ENCODE results near the gene DUOX2.
"Not testable (repeated sequence)": the region's sequence is repeated elsewhere in the genome, so short reads cannot be mapped to it uniquely, and the experiment has no call there.

Gene DUOX2

DNA sequence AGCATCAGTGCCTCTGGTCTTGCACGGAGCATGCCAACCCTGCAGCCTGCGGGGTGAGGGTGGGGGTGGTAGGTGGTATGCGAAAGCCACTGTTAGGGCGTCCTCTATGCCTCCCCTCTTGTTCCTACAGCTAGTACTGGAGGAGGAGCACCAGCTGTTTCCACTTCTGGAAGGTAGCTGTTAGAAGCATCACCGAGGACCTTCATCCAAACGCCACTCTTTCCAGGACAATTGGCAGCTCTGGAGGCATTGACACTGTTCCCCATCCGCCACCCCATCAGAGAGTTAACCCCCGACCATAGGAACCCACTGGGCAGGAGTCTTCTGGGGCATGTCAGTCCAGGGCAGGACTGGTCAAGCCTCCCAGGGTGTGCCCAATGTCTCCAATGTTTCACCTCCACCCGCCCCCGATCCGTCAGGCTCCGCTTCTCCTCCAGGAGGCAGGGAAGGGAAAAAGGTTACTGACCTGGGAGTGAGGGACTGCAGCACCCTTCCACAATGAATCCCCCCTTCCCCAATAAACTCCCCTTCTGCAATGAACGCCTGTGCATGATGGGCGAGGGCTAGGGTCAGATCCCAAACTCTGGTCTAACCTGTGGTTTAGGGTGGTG is 487 bp downstream of the DUOX2 start:
- H3K36me3 Mint-ChIP-seq (ENCODE audit: insufficient read depth) = no peaks in the 10 kb centered on the region
- no peaks in the 10 kb centered on the region for H3K9me3 Mint-ChIP-seq
- H3K27me3 Mint-ChIP-seq = peaks cover 92% of the 10 kb centered on the region
- DNase-seq (ENCODE audit: low spot score in 2 of 2) (no peak), ATAC-seq (replicated peaks; ENCODE audit: extremely low read depth, poor library complexity, severe bottlenecking) (no peak)
- H3K4me1 Mint-ChIP-seq = peaks cover 30% of the 10 kb centered on the region
- peak overlapping the region; percentile 24 for H3K4me3 Mint-ChIP-seq
- no peak overlapping the region for H3K27ac Mint-ChIP-seq (ENCODE audit: low read depth)

DNA sequence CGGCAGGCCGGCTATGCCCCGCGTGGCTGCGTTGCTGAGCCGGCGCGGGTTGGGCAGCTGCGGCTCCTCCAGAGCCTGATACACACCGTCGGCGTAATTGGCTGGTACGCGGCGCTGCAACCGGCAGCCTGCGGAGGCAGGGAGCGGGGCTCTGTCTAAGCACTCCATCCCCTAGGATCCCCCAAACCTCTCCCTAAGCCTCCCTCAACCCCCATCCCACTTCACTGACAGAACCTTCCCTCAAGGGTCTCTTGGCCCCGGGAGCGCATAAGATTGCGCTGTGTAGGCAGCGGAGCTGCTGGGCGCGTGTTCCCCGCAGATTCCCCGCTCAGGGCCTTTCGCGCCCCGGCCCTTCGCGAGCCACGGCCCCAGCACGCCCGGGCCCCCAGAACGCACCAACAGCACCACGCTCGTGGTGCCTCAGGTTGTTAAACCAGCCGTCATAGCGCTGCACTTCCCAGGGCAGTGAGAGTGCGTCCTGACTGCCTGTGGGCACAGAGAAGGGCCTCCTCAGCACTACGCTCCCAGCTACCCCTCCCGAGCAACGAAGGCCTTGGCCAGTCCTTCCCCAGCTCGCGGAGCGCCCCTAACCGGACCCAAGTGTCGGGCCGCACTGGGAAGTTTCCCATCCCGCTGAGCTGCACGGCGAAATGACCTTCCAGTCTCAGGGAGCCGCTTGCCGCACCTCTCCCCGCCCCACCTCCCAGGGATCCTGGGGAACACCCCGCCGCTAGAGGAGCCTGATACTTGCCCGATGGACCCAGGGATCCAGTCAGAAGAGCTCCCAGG is 1.2 kb downstream of the DUOX2 start:
- no peak overlapping the region for H3K27ac Mint-ChIP-seq (ENCODE audit: low read depth)
- ATAC-seq (replicated peaks; ENCODE audit: extremely low read depth, poor library complexity, severe bottlenecking) = no peak
- H3K4me1 Mint-ChIP-seq = peaks cover 26% of the 10 kb centered on the region

DNA sequence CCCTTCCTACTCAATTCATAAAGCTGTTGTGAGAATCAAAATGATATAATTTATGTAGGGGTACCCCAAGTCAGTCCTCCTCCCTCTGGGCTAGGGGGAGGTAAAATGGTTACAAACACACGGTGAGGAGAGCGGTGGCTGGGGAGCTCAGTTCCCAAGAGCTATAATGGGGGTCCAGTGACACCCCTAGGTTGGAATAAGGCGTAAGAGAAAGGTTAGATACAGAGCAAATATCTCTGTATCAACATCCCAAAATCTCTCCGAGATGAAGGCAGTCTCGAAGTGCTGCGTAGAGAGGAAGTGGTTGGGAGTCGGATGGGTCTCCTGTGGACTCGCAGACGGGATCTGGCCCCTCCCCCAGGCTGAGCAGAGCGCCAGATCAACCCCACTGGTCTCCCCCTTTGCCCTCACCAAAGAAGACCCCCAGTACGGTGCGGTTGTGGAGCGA is 1.8 kb downstream of the DUOX2 start:
- H3K4me3 Mint-ChIP-seq = peak overlapping the region; percentile 36
- peaks cover 90% of the 10 kb centered on the region for H3K27me3 Mint-ChIP-seq
- H3K27ac Mint-ChIP-seq (ENCODE audit: low read depth) = no peak overlapping the region
- no peaks in the 10 kb centered on the region for H3K9me3 Mint-ChIP-seq
- ATAC-seq (replicated peaks; ENCODE audit: extremely low read depth, poor library complexity, severe bottlenecking) (no peak), DNase-seq (ENCODE audit: low spot score in 2 of 2) (no peak)
- peaks cover 20% of the 10 kb centered on the region for H3K4me1 Mint-ChIP-seq
- H3K36me3 Mint-ChIP-seq (ENCODE audit: insufficient read depth) = no peaks in the 10 kb centered on the region

More for the DNA sequence above, 1.2 kb downstream of the DUOX2 start:
- Mint-ChIP-seq H3K36me3 (ENCODE audit: insufficient read depth) (no peaks in the 10 kb centered on the region), H3K9me3 (no peaks in the 10 kb centered on the region), H3K4me3 (peak overlapping the region; percentile 36), H3K27me3 (peaks cover 91% of the 10 kb centered on the region)
- no peak for DNase-seq (ENCODE audit: low spot score in 2 of 2)

DNA sequence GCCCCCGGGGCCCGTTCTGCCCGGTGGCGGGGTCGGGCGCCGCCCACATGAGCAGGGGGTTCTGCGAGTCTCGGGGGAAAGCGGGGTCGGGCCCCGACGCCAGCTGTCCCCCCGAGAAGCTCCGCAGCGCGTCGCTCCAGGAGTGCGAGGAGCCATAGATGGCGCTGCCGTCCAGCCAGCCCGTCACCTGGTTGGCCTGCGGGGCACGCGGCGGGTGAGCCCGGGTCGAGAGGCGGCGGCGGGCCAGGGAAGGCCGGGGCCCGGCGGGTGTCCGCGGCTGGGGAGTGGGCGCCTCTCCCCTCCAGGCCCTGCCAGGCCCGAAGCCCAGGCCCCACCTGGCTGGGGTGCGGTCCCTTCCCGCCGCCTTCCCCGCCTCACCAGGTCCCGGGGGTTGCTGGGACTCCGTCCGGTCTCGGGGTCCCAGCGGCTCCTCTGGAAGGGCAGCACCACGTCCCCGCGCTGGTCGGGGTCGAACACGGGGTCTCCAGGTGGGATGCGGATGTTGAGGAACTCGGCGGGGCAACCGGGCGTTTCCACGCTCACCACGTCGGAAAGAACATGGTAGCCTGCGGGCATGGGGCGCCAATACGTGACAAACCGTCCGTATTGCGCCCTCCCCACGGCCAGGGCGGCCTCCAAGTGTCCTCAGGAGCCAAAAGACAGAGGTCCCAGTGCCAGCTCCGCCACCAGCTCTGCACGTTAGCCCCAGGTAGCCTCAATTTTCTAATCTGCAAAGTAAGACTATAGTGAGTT is 2.4 kb downstream of the DUOX2 start:
- DNase-seq (ENCODE audit: low spot score in 2 of 2) (no peak), ATAC-seq (replicated peaks; ENCODE audit: extremely low read depth, poor library complexity, severe bottlenecking) (no peak)
- no peak overlapping the region for H3K27ac Mint-ChIP-seq (ENCODE audit: low read depth)
- H3K9me3 Mint-ChIP-seq = no peaks in the 10 kb centered on the region
- H3K27me3 Mint-ChIP-seq = peaks cover 90% of the 10 kb centered on the region
- peak overlapping the region; percentile 36 for H3K4me3 Mint-ChIP-seq
- H3K36me3 Mint-ChIP-seq (ENCODE audit: insufficient read depth) = no peaks in the 10 kb centered on the region
- H3K4me1 Mint-ChIP-seq = peaks cover 18% of the 10 kb centered on the region

- Mint-ChIP-seq H3K27ac (ENCODE audit: low read depth) (no peak overlapping the region), H3K4me3 (no peak overlapping the region), H3K36me3 (ENCODE audit: insufficient read depth) (no peaks in the 10 kb centered on the region), H3K27me3 (peaks cover 85% of the 10 kb centered on the region), H3K9me3 (no peaks in the 10 kb centered on the region), H3K4me1 (peaks cover 14% of the 10 kb centered on the region)
- DNase-seq (ENCODE audit: low spot score in 2 of 2) = no peak
- no peak for ATAC-seq (replicated peaks; ENCODE audit: extremely low read depth, poor library complexity, severe bottlenecking)
Observed at GRCh38 chr15:45110256-45110820, 3.6 kb downstream of the DUOX2 start.

DNA sequence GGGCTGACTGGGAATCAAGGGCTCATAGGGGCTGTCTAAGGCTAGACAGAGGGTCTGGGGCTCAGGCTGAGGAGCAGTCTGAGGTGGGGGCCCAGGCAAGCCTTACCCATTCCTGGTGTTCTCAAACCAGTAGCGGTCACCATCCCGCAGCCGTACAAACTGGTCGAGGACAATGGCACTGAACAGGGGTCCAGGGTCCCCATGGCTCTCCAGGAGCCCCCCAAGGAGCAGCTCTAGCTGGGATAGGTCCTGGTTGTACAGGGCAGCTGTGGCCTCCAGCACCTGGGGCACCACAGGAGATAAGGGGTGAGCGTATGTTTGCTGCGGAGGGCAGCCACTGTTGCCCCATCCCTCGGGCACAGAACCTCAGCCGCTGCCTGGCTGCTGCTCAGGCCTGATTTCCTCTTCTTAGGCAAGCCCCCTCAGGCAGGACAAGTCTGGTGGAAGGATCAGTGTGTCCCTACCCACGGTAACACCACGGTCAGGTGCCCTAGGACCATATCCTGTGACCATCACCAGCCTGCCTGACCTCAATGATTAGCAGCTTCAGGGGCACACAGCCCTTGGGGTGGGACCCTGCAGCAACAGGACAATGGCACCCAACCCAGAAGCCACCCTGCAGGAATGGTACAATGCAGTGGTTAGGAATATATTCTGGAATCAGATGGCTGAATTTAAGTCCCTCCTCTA is 5.9 kb downstream of the DUOX2 start:
- Mint-ChIP-seq H3K36me3 (ENCODE audit: insufficient read depth) (no peaks in the 10 kb centered on the region), H3K27ac (ENCODE audit: low read depth) (no peak overlapping the region), H3K9me3 (no peaks in the 10 kb centered on the region), H3K4me3 (no peak overlapping the region), H3K4me1 (peaks cover 8% of the 10 kb centered on the region), H3K27me3 (peaks cover 77% of the 10 kb centered on the region)
- ATAC-seq (replicated peaks; ENCODE audit: extremely low read depth, poor library complexity, severe bottlenecking) (no peak), DNase-seq (ENCODE audit: low spot score in 2 of 2) (no peak)

- no peak for ATAC-seq (replicated peaks; ENCODE audit: extremely low read depth, poor library complexity, severe bottlenecking)
- Mint-ChIP-seq H3K4me3 (no peak overlapping the region), H3K27me3 (peaks cover 75% of the 10 kb centered on the region), H3K36me3 (ENCODE audit: insufficient read depth) (no peaks in the 10 kb centered on the region), H3K27ac (ENCODE audit: low read depth) (no peak overlapping the region), H3K9me3 (no peaks in the 10 kb centered on the region), H3K4me1 (no peaks in the 10 kb centered on the region)
- DNase-seq (ENCODE audit: low spot score in 2 of 2) = no peak
Observed at GRCh38 chr15:45106002-45106790, 7.8 kb downstream of the DUOX2 start.

GRCh38 chr15:45105586-45105985 is 8.4 kb downstream of the DUOX2 start:
- Mint-ChIP-seq H3K27me3 (peaks cover 79% of the 10 kb centered on the region), H3K4me3 (no peak overlapping the region), H3K9me3 (no peaks in the 10 kb centered on the region), H3K4me1 (no peaks in the 10 kb centered on the region), H3K27ac (ENCODE audit: low read depth) (no peak overlapping the region), H3K36me3 (ENCODE audit: insufficient read depth) (peaks cover 2% of the 10 kb centered on the region)
- ATAC-seq (replicated peaks; ENCODE audit: extremely low read depth, poor library complexity, severe bottlenecking) = no peak
- DNase-seq (ENCODE audit: low spot score in 2 of 2) = no peak

GRCh38 chr15:45104170-45104569 is 9.8 kb downstream of the DUOX2 start:
- not testable (repeated sequence) for DNase-seq (ENCODE audit: low spot score in 2 of 2); ATAC-seq (replicated peaks; ENCODE audit: extremely low read depth, poor library complexity, severe bottlenecking); H3K9me3 Mint-ChIP-seq; H3K4me1 Mint-ChIP-seq; H3K27ac Mint-ChIP-seq (ENCODE audit: low read depth); H3K36me3 Mint-ChIP-seq (ENCODE audit: insufficient read depth); H3K4me3 Mint-ChIP-seq
- peaks cover 77% of the 10 kb centered on the region for H3K27me3 Mint-ChIP-seq

- Mint-ChIP-seq H3K27me3 (peaks cover 60% of the 10 kb centered on the region), H3K4me3 (no peak overlapping the region), H3K4me1 (no peaks in the 10 kb centered on the region), H3K9me3 (no peaks in the 10 kb centered on the region), H3K27ac (ENCODE audit: low read depth) (no peak overlapping the region), H3K36me3 (ENCODE audit: insufficient read depth) (peaks cover 2% of the 10 kb centered on the region)
- DNase-seq (ENCODE audit: low spot score in 2 of 2) = no peak
- no peak for ATAC-seq (replicated peaks; ENCODE audit: extremely low read depth, poor library complexity, severe bottlenecking)
Observed at GRCh38 chr15:45102226-45102625, 11.7 kb downstream of the DUOX2 start.

- Mint-ChIP-seq H3K36me3 (ENCODE audit: insufficient read depth) (peaks cover 2% of the 10 kb centered on the region), H3K27ac (ENCODE audit: low read depth) (no peak overlapping the region), H3K4me3 (no peak overlapping the region), H3K4me1 (no peaks in the 10 kb centered on the region), H3K27me3 (peaks cover 55% of the 10 kb centered on the region), H3K9me3 (no peaks in the 10 kb centered on the region)
- ATAC-seq (replicated peaks; ENCODE audit: extremely low read depth, poor library complexity, severe bottlenecking) (no peak), DNase-seq (ENCODE audit: low spot score in 2 of 2) (no peak)
Observed at GRCh38 chr15:45101749-45102148, 12.2 kb downstream of the DUOX2 start.

Data from central memory CD8-positive, alpha-beta T cell (primary cell).